Sigmoid colon (tissue), 7 donors: ENCODE results near the gene USP31. TPM values are rescaled to one million over a fixed set of nuclear protein-coding genes. Genes with fewer than 3 reads are reported as not detected.
"Not testable (repeated sequence)": the region's sequence is repeated elsewhere in the genome, so short reads cannot be mapped to it uniquely, and the experiment has no call there.

Experiments
- DNase-seq: peaks from one replicate; pipeline ENCODE4 v3.0.0-alpha.2; 2019
- H3K27ac ChIP-seq, 4 donors: fragments of 200-600 bp; sonication (generic); one replicate each; pipeline ENCODE4 v1.5.1; 2016 to 2019; ENCODE audit warnings: mild to moderate bottlenecking in 1 of 4
- H3K27me3 ChIP-seq, 3 donors: fragments of 200-600 bp; sonication (generic); one replicate each; pipeline ENCODE4 v1.5.1; 2019; ENCODE audit warnings: mild to moderate bottlenecking in 1 of 3
- H3K36me3 ChIP-seq, 4 donors: fragments of 200-600 bp; sonication (generic); one replicate each; pipeline ENCODE4 v1.5.1; 2016 to 2019
- H3K4me1 ChIP-seq, 4 donors: fragments of 200-600 bp; sonication (generic); one replicate each; pipeline ENCODE4 v1.5.1; 2017 to 2019
- H3K4me3 ChIP-seq, 4 donors: fragments of 200-600 bp; sonication (generic); one replicate each; pipeline ENCODE4 v1.5.1; 2017 to 2019; ENCODE audit warnings: mild to moderate bottlenecking in 2 of 4, moderate library complexity in 1 of 4
- H3K9me3 ChIP-seq, 4 donors: fragments of 200-600 bp in 3 of 4; sonication (generic) in 3 of 4; one replicate each; pipeline versions ENCODE4 v1.5.1 to v1.6.1; 2013 to 2019
- EP300 ChIP-seq, 4 donors: sonication (generic); formaldehyde crosslinking; IDR thresholded peaks; one replicate each; pipeline ENCODE4 v1.6.1; 2017; ENCODE audit warnings: antibody characterized with exemption in 4 of 4
- POLR2A ChIP-seq, 2 donors: fragments of 450-650 bp; IDR thresholded peaks; one replicate each; pipeline ENCODE4 v1.6.1; 2016; ENCODE audit warnings: antibody characterized with exemption in 2 of 2, mild to moderate bottlenecking in 2 of 2, moderate library complexity in 2 of 2
- POLR2AphosphoS5 ChIP-seq, 4 donors: sonication (generic); formaldehyde crosslinking; IDR thresholded peaks; one replicate each; pipeline ENCODE4 v1.6.1; 2017; ENCODE audit warnings: antibody characterized with exemption in 4 of 4
- WGBS, 2 donors: extraction: QIAGEN DNeasy Blood & Tissue Kit; methylation state at CpG; one replicate each; pipeline ENCODE4 v1.1.7; 2013; 5-methylcytosine and 5-hydroxymethylcytosine counted together
- intact Hi-C: fragments of 100-400 bp; cut with DNase I; formaldehyde crosslinking; loops from one replicate; pipeline ENCODE4 v1.15.1; 2023
- polyA plus RNA-seq, 3 donors: library from polyadenylated mRNA; stranded (reverse); fragments of 200-250 nt; gene quantifications; one replicate each; pipeline ENCODE4 v1.2.3, GENCODE V29; 2013
- total RNA-seq, 4 donors: library from RNA; depleted of rRNA; stranded (reverse); fragments of >200 nt; gene quantifications; one replicate each; pipeline ENCODE4 v1.1.0, GENCODE V29; 2016
- TF ChIP-seq, protein P1 (sequence below), 4 experiments: fragments of 450-650 bp in 3 of 4; fragments of 200-600 bp in 1 of 4; IDR thresholded peaks; one replicate each; pipeline ENCODE4 v1.5.1; 2016 to 2019; ENCODE audit warnings: antibody characterized with exemption in 4 of 4, mild to moderate bottlenecking in 3 of 4, moderate library complexity in 2 of 4
- donor health status: healthy with polysubstance abuse.
- donor health status: Bipolar disorder and iron deficiency.
- donor health status: healthy.

Gene USP31
- total and polyA plus RNA-seq, 7 donors = 0.60 to 21.0 (median 12.7) TPM

DNA sequence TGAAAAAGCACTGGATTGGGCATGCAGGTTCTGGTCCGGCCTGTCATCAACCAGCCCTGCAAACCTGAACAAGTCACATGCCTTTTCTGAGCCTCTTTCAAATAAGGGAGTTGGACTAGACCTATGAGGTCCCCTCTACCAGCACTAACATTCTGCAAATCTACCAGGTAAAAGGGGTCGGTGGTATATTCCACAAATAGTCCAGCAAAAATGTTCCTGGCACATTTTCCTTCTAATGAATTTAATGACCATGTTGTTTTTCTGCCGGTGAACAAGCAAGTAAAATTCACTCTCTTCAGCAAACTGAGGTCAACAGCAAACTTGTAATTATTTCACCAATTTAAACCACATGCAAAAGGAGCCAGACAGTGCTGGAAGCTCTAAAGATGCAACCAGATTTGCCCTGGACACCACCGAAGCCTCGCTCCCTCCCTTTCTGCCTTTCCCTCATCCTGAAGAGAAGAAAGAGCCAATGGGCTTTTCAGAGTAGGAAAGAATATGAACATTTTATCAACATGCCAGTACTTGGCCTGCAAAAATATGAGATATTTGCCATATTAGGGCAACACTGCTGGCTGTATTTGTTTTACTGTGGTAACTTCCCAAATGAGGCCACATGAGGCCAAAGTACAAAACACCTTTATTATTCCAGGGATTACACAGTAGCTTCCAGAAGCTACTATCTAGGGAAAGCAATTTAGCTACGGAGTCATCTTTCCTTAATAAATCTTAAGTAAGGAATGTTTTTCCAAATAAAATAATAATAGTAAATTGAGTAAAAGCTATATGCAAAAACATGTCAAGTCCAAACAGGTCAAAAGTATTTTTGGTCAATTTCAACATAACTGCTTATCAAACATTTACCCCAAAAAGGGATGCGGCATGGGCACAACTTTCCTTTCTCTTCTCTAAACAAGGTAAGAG is 45.0 kb downstream of the USP31 start:
- DNase-seq = no peak
- peak overlapping the region in 1 of 4 donors; percentile 60 for H3K27ac ChIP-seq
- intact Hi-C loops = no loop called here
- peaks cover 0 to 54% (median 4%) of the 10 kb centered on the region in 4 donors for H3K36me3 ChIP-seq
- H3K4me1 ChIP-seq = peaks cover 0 to 25% (median 16%) of the 10 kb centered on the region in 4 donors
- no peak for TF ChIP-seq POLR2A (IDR thresholded peaks at IDR 0.05)
- TF ChIP-seq EP300 (IDR thresholded peaks at IDR 0.05) = no peak
- TF ChIP-seq, protein P1, sequence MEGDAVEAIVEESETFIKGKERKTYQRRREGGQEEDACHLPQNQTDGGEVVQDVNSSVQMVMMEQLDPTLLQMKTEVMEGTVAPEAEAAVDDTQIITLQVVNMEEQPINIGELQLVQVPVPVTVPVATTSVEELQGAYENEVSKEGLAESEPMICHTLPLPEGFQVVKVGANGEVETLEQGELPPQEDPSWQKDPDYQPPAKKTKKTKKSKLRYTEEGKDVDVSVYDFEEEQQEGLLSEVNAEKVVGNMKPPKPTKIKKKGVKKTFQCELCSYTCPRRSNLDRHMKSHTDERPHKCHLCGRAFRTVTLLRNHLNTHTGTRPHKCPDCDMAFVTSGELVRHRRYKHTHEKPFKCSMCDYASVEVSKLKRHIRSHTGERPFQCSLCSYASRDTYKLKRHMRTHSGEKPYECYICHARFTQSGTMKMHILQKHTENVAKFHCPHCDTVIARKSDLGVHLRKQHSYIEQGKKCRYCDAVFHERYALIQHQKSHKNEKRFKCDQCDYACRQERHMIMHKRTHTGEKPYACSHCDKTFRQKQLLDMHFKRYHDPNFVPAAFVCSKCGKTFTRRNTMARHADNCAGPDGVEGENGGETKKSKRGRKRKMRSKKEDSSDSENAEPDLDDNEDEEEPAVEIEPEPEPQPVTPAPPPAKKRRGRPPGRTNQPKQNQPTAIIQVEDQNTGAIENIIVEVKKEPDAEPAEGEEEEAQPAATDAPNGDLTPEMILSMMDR (IDR thresholded peaks at IDR 0.05) = no peak
- TF ChIP-seq POLR2AphosphoS5 (IDR thresholded peaks at IDR 0.05) = no peak
- H3K4me3 ChIP-seq = no peak overlapping the region
- no peaks in the 10 kb centered on the region for H3K9me3 ChIP-seq
- 55 to 81% methylated on average over 7 of the region's 7 CpGs for WGBS, 2 donors
- H3K27me3 ChIP-seq = no peaks in the 10 kb centered on the region

DNA sequence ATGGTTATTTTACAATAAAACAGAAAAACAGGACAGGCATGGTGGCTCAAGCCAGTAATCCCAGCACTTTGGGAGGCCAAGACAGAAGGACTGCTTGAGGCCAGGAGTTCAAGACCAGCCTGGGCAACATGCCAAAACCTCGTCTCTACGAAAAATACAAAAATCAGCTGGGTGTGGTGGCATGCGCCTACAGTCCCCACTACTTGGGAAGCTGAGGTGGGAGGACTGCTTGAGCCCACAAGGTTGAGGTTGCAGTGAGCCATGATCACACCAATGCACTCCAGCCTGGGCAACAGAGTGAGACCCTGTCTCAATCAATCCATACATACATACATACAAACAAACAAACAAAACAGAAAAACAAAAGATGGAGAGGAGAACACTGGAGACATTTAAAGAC is 45.6 kb downstream of the USP31 start:
- peaks cover 0 to 54% (median 4%) of the 10 kb centered on the region in 4 donors for H3K36me3 ChIP-seq
- 33 to 75% methylated on average over 3 of the region's 3 CpGs for WGBS, 2 donors
- TF ChIP-seq POLR2A (IDR thresholded peaks at IDR 0.05) = no peak
- H3K9me3 ChIP-seq = no peaks in the 10 kb centered on the region
- DNase-seq = no peak
- H3K27me3 ChIP-seq = no peaks in the 10 kb centered on the region
- H3K4me3 ChIP-seq = no peak overlapping the region
- intact Hi-C loops = no loop called here
- H3K27ac ChIP-seq = peak overlapping the region in 1 of 4 donors; percentile 60
- peaks cover 0 to 20% (median 14%) of the 10 kb centered on the region in 4 donors for H3K4me1 ChIP-seq

DNA sequence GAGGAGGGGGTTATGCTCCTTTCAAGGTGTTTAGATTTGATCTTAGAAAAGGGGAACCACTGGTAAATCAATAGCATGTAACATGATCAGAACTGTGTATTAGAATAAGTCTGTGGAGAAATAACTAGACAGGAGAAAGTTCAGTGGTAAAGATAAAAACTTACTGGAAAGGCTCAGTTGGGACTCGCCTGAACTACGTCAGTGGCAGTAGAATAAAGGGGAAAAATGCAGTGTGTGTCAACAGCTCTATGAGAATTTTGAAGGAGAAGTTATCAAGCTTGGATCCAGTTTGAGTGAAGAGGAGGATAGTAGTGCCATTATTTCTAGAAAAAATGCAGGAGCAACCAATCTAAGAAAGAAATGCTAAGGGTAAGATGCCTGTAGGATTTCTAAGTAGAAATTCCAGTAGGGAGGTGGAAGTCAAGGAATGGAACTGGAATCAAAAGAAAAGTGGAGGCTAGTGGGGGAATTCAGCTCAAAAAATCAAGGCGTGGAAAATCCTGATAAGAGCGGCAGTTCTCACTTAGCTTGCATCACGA is 48.2 kb downstream of the USP31 start:
- H3K4me1 ChIP-seq = peaks cover 0 to 12% (median 3%) of the 10 kb centered on the region in 4 donors
- no peaks in the 10 kb centered on the region for H3K9me3 ChIP-seq
- peaks cover 0 to 50% (median 4%) of the 10 kb centered on the region in 4 donors for H3K36me3 ChIP-seq
- no peak overlapping the region for H3K4me3 ChIP-seq
- TF ChIP-seq, protein P1 (IDR thresholded peaks at IDR 0.05) = no peak
- no peak for TF ChIP-seq POLR2A (IDR thresholded peaks at IDR 0.05)
- no peak for TF ChIP-seq POLR2AphosphoS5 (IDR thresholded peaks at IDR 0.05)
- no peak for TF ChIP-seq EP300 (IDR thresholded peaks at IDR 0.05)
- no peak overlapping the region for H3K27ac ChIP-seq
- intact Hi-C loops = no loop called here
- no peaks in the 10 kb centered on the region for H3K27me3 ChIP-seq
- no peak for DNase-seq
- 92 to 95% methylated on average over 5 of the region's 5 CpGs for WGBS, 2 donors

DNA sequence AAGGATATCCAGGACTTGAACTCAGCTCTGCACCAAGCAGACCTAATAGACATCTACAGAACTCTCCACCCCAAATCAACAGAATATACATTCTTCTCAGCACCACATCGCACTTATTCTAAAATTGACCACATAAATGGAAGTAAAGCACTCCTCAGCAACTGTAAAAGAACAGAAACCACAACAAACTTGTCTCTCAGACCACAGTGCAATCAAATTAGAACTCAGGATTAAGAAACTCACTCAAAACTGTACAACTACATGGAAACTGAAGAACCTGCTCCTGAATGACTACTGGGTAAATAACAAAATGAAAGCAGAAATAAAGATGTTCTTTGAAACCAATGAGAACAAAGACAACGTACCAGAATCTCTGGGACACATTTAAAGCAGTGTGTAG is 52.8 kb downstream of the USP31 start:
- 50 to 59% methylated on average over 2 of the region's 2 CpGs for WGBS, 2 donors
- H3K4me1 ChIP-seq, H3K27ac ChIP-seq: not testable (repeated sequence)

DNA sequence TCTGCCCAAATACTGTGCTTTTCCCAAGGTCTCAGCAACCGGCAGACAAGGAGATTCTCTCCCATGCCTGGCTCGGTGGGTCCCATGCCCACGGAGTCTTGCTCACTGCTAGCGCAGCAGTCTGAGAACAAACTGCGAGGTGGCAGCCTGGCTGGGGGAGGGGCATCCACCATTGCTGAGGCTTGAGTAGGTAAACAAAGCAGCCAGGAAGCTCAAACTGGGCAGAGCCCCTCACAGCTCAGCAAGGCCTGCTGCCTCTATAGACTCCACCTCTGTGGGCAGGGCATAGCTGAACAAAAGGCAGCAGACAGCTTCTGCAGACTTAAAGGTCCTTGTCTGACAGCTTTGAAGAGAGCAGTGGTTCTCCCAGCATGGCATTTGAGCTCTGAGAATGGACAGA is 55.1 kb downstream of the USP31 start:
- H3K4me1 ChIP-seq, DNase-seq, H3K27me3 ChIP-seq, H3K4me3 ChIP-seq, intact Hi-C loops, H3K27ac ChIP-seq, H3K9me3 ChIP-seq: not testable (repeated sequence)
- WGBS, 2 donors = 94 to 97% methylated on average over 5 of the region's 5 CpGs
- H3K36me3 ChIP-seq = peaks cover 0 to 28% (median 14%) of the 10 kb centered on the region in 4 donors

More for the DNA sequence above, 52.8 kb downstream of the USP31 start:
- intact Hi-C loops, H3K27me3 ChIP-seq, H3K9me3 ChIP-seq, H3K4me3 ChIP-seq, DNase-seq: not testable (repeated sequence)
- H3K36me3 ChIP-seq = peaks cover 0 to 31% (median 7%) of the 10 kb centered on the region in 4 donors

DNA sequence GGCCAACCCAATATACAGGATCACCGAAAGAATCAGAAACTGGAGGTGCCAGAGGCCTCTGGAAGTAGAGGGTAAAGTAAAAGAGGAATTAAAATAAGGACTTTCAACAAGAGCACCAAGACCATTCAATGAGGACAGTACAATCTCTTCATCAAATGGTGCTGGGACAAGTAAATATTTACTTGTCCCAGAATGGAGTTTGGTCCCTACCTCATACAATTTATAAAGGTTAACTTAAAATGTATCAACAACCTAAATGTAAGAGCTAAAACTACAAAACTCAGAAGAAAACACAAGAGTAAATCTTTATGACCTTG is 56.5 kb downstream of the USP31 start:
- Histone ChIP-seq H3K4me3 (no peak overlapping the region), H3K4me1 (no peaks in the 10 kb centered on the region), H3K36me3 (peaks cover 0 to 40% (median 20%) of the 10 kb centered on the region in 4 donors), H3K27ac (no peak overlapping the region), H3K9me3 (no peaks in the 10 kb centered on the region), H3K27me3 (no peaks in the 10 kb centered on the region)
- no peak for DNase-seq
- intact Hi-C loops = no loop called here
- TF ChIP-seq, protein P1 (IDR thresholded peaks at IDR 0.05) = no peak
- TF ChIP-seq POLR2AphosphoS5 (IDR thresholded peaks at IDR 0.05) (no peak), EP300 (IDR thresholded peaks at IDR 0.05) (no peak), POLR2A (IDR thresholded peaks at IDR 0.05) (no peak)
- 96 to 100% methylated on average over 1 of the region's 1 CpG for WGBS, 2 donors
